HEK293 (cell line): ENCODE results near the gene FHL2.

Experiments used
- CTCF ChIA-PET: fragments of 350-600 bp; formaldehyde crosslinking; extraction: SDS; loops from one replicate; lab custom pipeline; 2021; ENCODE audit warnings: antibody characterized with exemption; lab: Yijun Ruan, JAX
- POLR2A ChIA-PET: fragments of 300-600 bp; formaldehyde crosslinking; extraction: SDS; loops from one replicate; lab custom pipeline; 2020; ENCODE audit warnings: antibody characterized with exemption, inconsistent platforms; lab: Yijun Ruan, JAX
- H3K27ac ChIP-seq: fragments of 200-500 bp; sonication (Bioruptor generic); 2 replicates; pipeline ENCODE4 v1.5.1; 2014; ENCODE audit warnings: low read depth, low read length, control low read depth, inconsistent platforms; ENCODE audit errors: extremely low read depth
- H3K36me3 ChIP-seq, 2 experiments: fragments of 200-500 bp in 1 of 2; sonication (Bioruptor generic) in 1 of 2; 1 replicate in 1 of 2; 2 replicates in 1 of 2; pipeline ENCODE4 v1.5.1; 2014 to 2017; ENCODE audit warnings: inconsistent platforms in 2 of 2, low read length in 2 of 2; ENCODE audit not compliant: control insufficient read depth in 2 of 2, insufficient read depth in 1 of 2
- H3K4me1 ChIP-seq: fragments of 200-500 bp; sonication (Bioruptor generic); 2 replicates; pipeline ENCODE4 v1.5.1; 2014; ENCODE audit warnings: mild to moderate bottlenecking, low read length, inconsistent platforms; ENCODE audit not compliant: control insufficient read depth, insufficient read depth
- H3K4me3 ChIP-seq: 2 replicates; pipeline ENCODE4 v1.5.1; 2011; ENCODE audit warnings: low read depth, mild to moderate bottlenecking, control low read depth, low read length, moderate library complexity
- H3K9me3 ChIP-seq: fragments of 200-500 bp; sonication (Bioruptor generic); 2 replicates; pipeline ENCODE4 v1.5.1; 2014; ENCODE audit warnings: low read depth, low read length, inconsistent platforms; ENCODE audit not compliant: control insufficient read depth, insufficient read depth
- BCL11B ChIP-seq: fragments of 450-650 bp; formaldehyde crosslinking; IDR thresholded peaks from 2 replicates; pipeline ENCODE4 v1.5.1; 2016; ENCODE audit warnings: low read depth, missing biosample characterization, missing genetic modification characterization
- KLF10 ChIP-seq: fragments of 450-650 bp; IDR thresholded peaks from 2 replicates; pipeline ENCODE4 v1.5.1; 2018; ENCODE audit warnings: missing biosample characterization, mild to moderate bottlenecking, missing genetic modification characterization
- MZF1 ChIP-seq: fragments of 450-650 bp; formaldehyde crosslinking; IDR thresholded peaks from 2 replicates; pipeline ENCODE4 v1.5.1; 2017; ENCODE audit warnings: missing biosample characterization, missing genetic modification characterization, borderline replicate concordance
- RBAK ChIP-seq: fragments of 450-650 bp; formaldehyde crosslinking; IDR thresholded peaks from 2 replicates; pipeline ENCODE4 v1.5.1; 2016; ENCODE audit warnings: missing biosample characterization, missing genetic modification characterization
- SCRT2 ChIP-seq: fragments of 450-650 bp; formaldehyde crosslinking; IDR thresholded peaks from 2 replicates; pipeline ENCODE4 v1.5.1; 2016; ENCODE audit warnings: missing biosample characterization, missing genetic modification characterization
- ZBTB20 ChIP-seq: fragments of 450-650 bp; formaldehyde crosslinking; IDR thresholded peaks from 2 replicates; pipeline ENCODE4 v1.5.1; 2016; ENCODE audit warnings: missing biosample characterization, missing genetic modification characterization
- ZNF18 ChIP-seq: fragments of 450-650 bp; formaldehyde crosslinking; IDR thresholded peaks from 2 replicates; pipeline ENCODE4 v1.5.1; 2016; ENCODE audit warnings: missing biosample characterization, missing genetic modification characterization
- ZNF239 ChIP-seq: fragments of 450-650 bp; formaldehyde crosslinking; IDR thresholded peaks from 2 replicates; pipeline ENCODE4 v1.5.1; 2016; ENCODE audit warnings: missing biosample characterization, missing genetic modification characterization
- ZNF335 ChIP-seq: fragments of 450-650 bp; formaldehyde crosslinking; conservative IDR thresholded peaks from 2 replicates; pipeline ENCODE4 v1.5.1; 2016; ENCODE audit warnings: missing biosample characterization, missing genetic modification characterization
- ZNF366 ChIP-seq: fragments of 450-650 bp; formaldehyde crosslinking; conservative IDR thresholded peaks from 2 replicates; pipeline ENCODE4 v1.5.1; 2016; ENCODE audit warnings: missing biosample characterization, missing genetic modification characterization
- ZNF513 ChIP-seq: fragments of 450-650 bp; IDR thresholded peaks from 2 replicates; pipeline ENCODE4 v1.5.1; 2018; ENCODE audit warnings: missing biosample characterization, missing genetic modification characterization
- ZNF600 ChIP-seq: fragments of 450-650 bp; formaldehyde crosslinking; IDR thresholded peaks from 2 replicates; pipeline ENCODE4 v1.5.1; 2016; ENCODE audit warnings: missing biosample characterization, missing genetic modification characterization
- ZNF629 ChIP-seq: fragments of 450-650 bp; formaldehyde crosslinking; IDR thresholded peaks from 2 replicates; pipeline ENCODE4 v1.5.1; 2017; ENCODE audit warnings: missing biosample characterization, missing genetic modification characterization
- ZNF701 ChIP-seq: fragments of 450-650 bp; formaldehyde crosslinking; IDR thresholded peaks from 2 replicates; pipeline ENCODE4 v1.5.1; 2016; ENCODE audit warnings: missing biosample characterization, missing genetic modification characterization
- ZNF776 ChIP-seq: fragments of 450-650 bp; formaldehyde crosslinking; IDR thresholded peaks from 2 replicates; pipeline ENCODE4 v1.5.0; 2017; ENCODE audit warnings: missing biosample characterization, missing genetic modification characterization, borderline replicate concordance
- TF ChIP-seq, protein P1 (sequence below): fragments of 450-650 bp; formaldehyde crosslinking; IDR thresholded peaks from 2 replicates; pipeline ENCODE4 v1.5.1; 2016; ENCODE audit warnings: missing biosample characterization, missing genetic modification characterization

Gene FHL2

GRCh38 chr2:105393373-105394055 lies 5.3 kb downstream of the FHL2 start:
- peaks cover 15% of the 10 kb centered on the region for H3K4me1 ChIP-seq
- TF ChIP-seq ZBTB20 (tag by site-specific recombination) = no peak
- no peak for TF ChIP-seq ZNF335
- TF ChIP-seq ZNF600 = no peak
- TF ChIP-seq, protein P1, sequence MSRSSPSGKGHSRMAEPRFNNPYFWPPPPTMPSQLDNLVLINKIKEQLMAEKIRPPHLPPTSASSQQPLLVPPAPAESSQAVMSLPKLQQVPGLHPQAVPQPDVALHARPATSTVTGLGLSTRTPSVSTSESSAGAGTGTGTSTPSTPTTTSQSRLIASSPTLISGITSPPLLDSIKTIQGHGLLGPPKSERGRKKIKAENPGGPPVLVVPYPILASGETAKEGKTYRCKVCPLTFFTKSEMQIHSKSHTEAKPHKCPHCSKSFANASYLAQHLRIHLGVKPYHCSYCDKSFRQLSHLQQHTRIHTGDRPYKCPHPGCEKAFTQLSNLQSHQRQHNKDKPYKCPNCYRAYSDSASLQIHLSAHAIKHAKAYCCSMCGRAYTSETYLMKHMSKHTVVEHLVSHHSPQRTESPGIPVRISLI (tag by site-specific recombination) = no peak
- peak; percentile 56 for TF ChIP-seq SCRT2 (tag by site-specific recombination)
- no peak for TF ChIP-seq ZNF18 (tag by site-specific recombination)
- no peak for TF ChIP-seq ZNF239 (tag by site-specific recombination)
- H3K4me3 ChIP-seq = no peak overlapping the region
- peaks cover 0 to 26% of the 10 kb centered on the region in 2 experiments; a peak in 1 of 3 replicates for H3K36me3 ChIP-seq
- no peaks in the 10 kb centered on the region for H3K9me3 ChIP-seq
- H3K27ac ChIP-seq = no peak overlapping the region
- POLR2A ChIA-PET = no interaction called here
- CTCF ChIA-PET = interaction anchor here (0.6 to 1.7 kb wide), 3 partner anchors 122 to 711 kb away, joined by 3 to 4 read pairs (median 4); no protein-coding TSS in a partner anchor

GRCh38 chr2:105391763-105392662 lies 6.8 kb downstream of the FHL2 start:
- Histone ChIP-seq H3K36me3 (peaks cover 0 to 31% of the 10 kb centered on the region in 2 experiments; a peak in 1 of 3 replicates), H3K4me3 (no peak overlapping the region), H3K9me3 (no peaks in the 10 kb centered on the region), H3K27ac (no peak overlapping the region)
- POLR2A ChIA-PET = interaction anchor here (0.6 kb wide), 1 partner anchor 13 kb away, joined by 3 read pairs; no protein-coding TSS in a partner anchor
- TF ChIP-seq ZNF513 (tag by site-specific recombination) = no peak
- no peak for TF ChIP-seq ZNF629 (tag by site-specific recombination)
- no peak for TF ChIP-seq KLF10 (tag by site-specific recombination)
- TF ChIP-seq RBAK = no peak
- TF ChIP-seq MZF1 (tag by site-specific recombination) = no peak
- TF ChIP-seq ZNF366 (tag by site-specific recombination) = no peak
- no peak for TF ChIP-seq ZNF701
- TF ChIP-seq BCL11B (tag by site-specific recombination) = no peak
- TF ChIP-seq ZNF776 (tag by site-specific recombination) = no peak
- TF ChIP-seq, all 188 proteins: peak for 0
- CTCF ChIA-PET = interaction anchor here (0.6 to 1.7 kb wide), 3 partner anchors 20 to 805 kb away, joined by 3 to 4 read pairs (median 4); no protein-coding TSS in a partner anchor
- peaks cover 11% of the 10 kb centered on the region for H3K4me1 ChIP-seq
